Activated CD4-positive, alpha-beta T cell treated with anti-CD3 and anti-CD28 coated beads, Interleukin-2, amount 50 U/mL, for 1 hour (primary cell): ENCODE measurements around the gene SIPA1L3.

Experiments used
- DNase-seq: peaks from one replicate; pipeline ENCODE4 v3.0.0-alpha.2; 2020

The SIPA1L3 gene

GRCh38 chr19:38252941-38253691 lies 346.1 kb downstream of the SIPA1L3 start:
- no peak for DNase-seq

- DNase-seq, result no peak
Measured at GRCh38 chr19:38253788-38254187, 346.8 kb downstream of the SIPA1L3 start.

- DNase-seq, result no peak
Measured at GRCh38 chr19:38255383-38256014, 348.5 kb downstream of the SIPA1L3 start.
